ENCODE measurements around the gene CEP112. TPM values are rescaled to one million over a fixed set of nuclear protein-coding genes. Genes with fewer than 3 reads are reported as not detected.

The CEP112 gene
- total RNA-seq, 4 donors from 2014 or later: 0.53 to 41.3 (median 5.7) TPM

GRCh38 chr17:65800655-65801054, 391.3 kb downstream of the CEP112 start:
- no peak overlapping the region for H3K4me3 ChIP-seq
- peaks cover 0 to 10% (median 0%) of the 10 kb centered on the region in 4 donors for H3K9me3 ChIP-seq
- H3K27ac ChIP-seq: no peak overlapping the region
- no peaks in the 10 kb centered on the region for H3K4me1 ChIP-seq
- no peak for DNase-seq
- no peaks in the 10 kb centered on the region for H3K36me3 ChIP-seq
- TF ChIP-seq CTCF (IDR thresholded peaks at IDR 0.05) (no peak), POLR2A (IDR thresholded peaks at IDR 0.05) (no peak)
- no peaks in the 10 kb centered on the region for H3K27me3 ChIP-seq

- H3K36me3 ChIP-seq: no peaks in the 10 kb centered on the region
- no peak for DNase-seq
- no peak overlapping the region for H3K27ac ChIP-seq
- H3K4me3 ChIP-seq: no peak overlapping the region
- no peaks in the 10 kb centered on the region for H3K4me1 ChIP-seq
- H3K9me3 ChIP-seq: peaks cover 0 to 10% (median 0%) of the 10 kb centered on the region in 4 donors
- no peaks in the 10 kb centered on the region for H3K27me3 ChIP-seq
- TF ChIP-seq CTCF (IDR thresholded peaks at IDR 0.05): no peak
- no peak for TF ChIP-seq POLR2A (IDR thresholded peaks at IDR 0.05)
Observed at GRCh38 chr17:65799869-65800268, 392.1 kb downstream of the CEP112 start.

- Histone ChIP-seq H3K4me1 (no peaks in the 10 kb centered on the region), H3K36me3 (no peaks in the 10 kb centered on the region), H3K4me3 (no peak overlapping the region), H3K27ac (no peak overlapping the region), H3K9me3 (peaks cover 0 to 10% (median 0%) of the 10 kb centered on the region in 4 donors), H3K27me3 (no peaks in the 10 kb centered on the region)
- DNase-seq: no peak
- no peak for TF ChIP-seq CTCF (IDR thresholded peaks at IDR 0.05)
- no peak for TF ChIP-seq POLR2A (IDR thresholded peaks at IDR 0.05)
Observed at GRCh38 chr17:65799454-65799853, 392.5 kb downstream of the CEP112 start.

GRCh38 chr17:65797809-65798208, 394.1 kb downstream of the CEP112 start:
- no peak for DNase-seq

GRCh38 chr17:65797101-65797500, 394.8 kb downstream of the CEP112 start:
- TF ChIP-seq CTCF (IDR thresholded peaks at IDR 0.05) (no peak), POLR2A (IDR thresholded peaks at IDR 0.05) (no peak)
- Histone ChIP-seq H3K27ac (no peak overlapping the region), H3K9me3 (peaks cover 0 to 5% (median 0%) of the 10 kb centered on the region in 4 donors), H3K36me3 (no peaks in the 10 kb centered on the region), H3K27me3 (no peaks in the 10 kb centered on the region), H3K4me3 (no peak overlapping the region), H3K4me1 (no peaks in the 10 kb centered on the region)
- DNase-seq: no peak

More at GRCh38 chr17:65797809-65798208, 394.1 kb downstream of the CEP112 start:
- TF ChIP-seq CTCF (IDR thresholded peaks at IDR 0.05) (peak in 3 of 6 experiments; percentile 7 to 17 (median 16)), POLR2A (IDR thresholded peaks at IDR 0.05) (no peak)
- Histone ChIP-seq H3K4me1 (no peaks in the 10 kb centered on the region), H3K9me3 (peaks cover 0 to 10% (median 0%) of the 10 kb centered on the region in 4 donors), H3K27ac (no peak overlapping the region), H3K27me3 (no peaks in the 10 kb centered on the region), H3K4me3 (no peak overlapping the region), H3K36me3 (no peaks in the 10 kb centered on the region)

- Histone ChIP-seq H3K27me3 (no peaks in the 10 kb centered on the region), H3K36me3 (no peaks in the 10 kb centered on the region), H3K9me3 (no peaks in the 10 kb centered on the region), H3K4me1 (no peaks in the 10 kb centered on the region), H3K27ac (no peak overlapping the region), H3K4me3 (no peak overlapping the region)
- DNase-seq: no peak
- TF ChIP-seq CTCF (IDR thresholded peaks at IDR 0.05) (peak in 4 of 6 experiments; percentile 41 to 76 (median 69)), POLR2A (IDR thresholded peaks at IDR 0.05) (no peak)
Observed at GRCh38 chr17:65794572-65794971, 397.4 kb downstream of the CEP112 start.
